NCI-H2107 (cell line): ENCODE measurements around the gene CXCR5.

Experiments used
- DNase-seq: peaks from one replicate; lab custom pipeline; 2025; lab: John Stamatoyannopoulos, UW

The CXCR5 gene

DNA sequence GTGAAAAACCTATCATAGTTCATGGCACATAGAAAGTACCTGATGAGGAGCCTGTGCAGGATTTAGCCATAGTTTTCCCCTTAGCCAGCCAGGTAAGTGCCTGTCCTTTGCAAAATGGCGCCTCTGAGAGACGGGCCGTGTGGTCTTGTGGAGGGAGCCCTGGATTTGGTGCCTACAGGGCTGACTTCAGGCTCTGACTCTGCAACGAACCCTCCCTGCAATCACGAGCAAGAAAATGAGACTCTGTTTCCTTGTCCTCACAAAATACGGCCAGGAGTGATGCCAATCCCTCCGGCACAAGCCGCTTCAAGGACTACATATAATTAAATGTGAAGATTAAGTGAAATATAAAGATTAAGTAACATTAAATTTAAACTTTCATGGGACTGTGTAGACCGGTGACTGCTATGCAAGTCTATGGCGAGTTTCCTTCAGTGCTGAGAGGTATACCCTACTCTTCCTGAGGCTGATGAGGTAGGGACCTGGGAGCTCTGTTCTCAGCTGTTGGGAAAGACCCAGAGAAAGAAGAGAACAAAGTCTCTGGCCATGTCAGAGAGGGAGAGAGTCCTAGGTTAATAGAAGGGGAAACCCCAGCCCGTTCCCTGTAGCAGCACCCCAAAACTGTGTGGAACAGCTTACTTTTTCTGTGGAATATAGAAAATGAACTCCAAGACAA, 6.1 kb upstream of the CXCR5 start:
- no peak for DNase-seq

DNA sequence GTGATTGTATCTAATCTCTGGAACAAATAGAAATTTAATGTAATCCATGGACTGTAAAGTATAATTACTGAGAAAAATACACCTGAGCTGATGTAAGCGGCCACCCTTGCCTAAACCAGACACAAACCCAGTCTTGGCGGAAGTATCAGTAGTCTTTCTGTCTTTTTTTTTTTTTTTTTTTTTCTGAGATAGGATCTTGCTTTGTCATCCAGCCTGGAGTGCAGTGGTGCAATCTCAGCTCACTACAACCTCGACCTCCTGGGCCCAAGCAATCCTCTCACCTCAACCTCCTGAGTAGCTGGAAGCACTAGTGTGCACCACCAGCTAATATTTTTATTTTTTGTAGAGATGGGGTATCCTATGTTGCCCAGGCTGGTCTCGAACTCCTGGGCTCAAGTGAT, 5.5 kb upstream of the CXCR5 start:
- DNase-seq: no peak

DNA sequence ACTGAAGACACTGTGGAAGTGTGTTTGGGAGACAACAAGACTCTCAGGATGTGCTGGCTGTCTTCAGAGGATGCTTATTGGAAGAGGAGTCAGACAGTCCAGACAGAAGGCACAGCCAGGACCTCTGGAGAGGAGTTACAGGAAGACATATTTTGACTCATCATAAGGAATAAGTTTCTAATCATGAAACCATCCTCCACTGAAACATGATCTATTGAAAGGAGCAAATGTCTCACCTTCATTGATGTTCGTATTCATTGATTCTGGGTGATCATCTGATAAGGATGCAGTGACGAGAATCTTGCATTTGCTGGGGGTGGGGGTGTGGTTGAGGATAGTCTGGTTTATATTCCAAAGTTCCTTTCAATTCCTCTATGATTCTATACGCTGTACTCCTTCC, 2.5 kb upstream of the CXCR5 start:
- DNase-seq: no peak

DNA sequence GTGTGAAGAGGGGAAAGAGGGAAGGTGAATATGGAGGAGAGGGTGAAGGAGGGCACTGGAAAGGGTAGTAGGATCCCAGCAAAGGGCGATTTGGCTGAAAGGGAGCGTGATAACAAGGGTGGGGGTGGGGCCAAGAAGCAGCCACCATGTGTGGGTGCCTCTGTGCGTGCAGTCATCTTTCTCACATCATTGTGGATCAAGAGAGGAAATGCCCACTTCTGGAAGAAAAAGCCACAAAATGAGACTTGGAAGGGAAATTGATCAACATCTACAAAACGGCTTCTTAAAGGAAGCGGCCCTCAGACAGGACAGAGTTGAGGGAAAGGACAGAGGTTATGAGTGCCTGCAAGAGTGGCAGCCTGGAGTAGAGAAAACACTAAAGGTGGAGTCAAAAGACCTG, 1.2 kb upstream of the CXCR5 start:
- DNase-seq: no peak

DNA sequence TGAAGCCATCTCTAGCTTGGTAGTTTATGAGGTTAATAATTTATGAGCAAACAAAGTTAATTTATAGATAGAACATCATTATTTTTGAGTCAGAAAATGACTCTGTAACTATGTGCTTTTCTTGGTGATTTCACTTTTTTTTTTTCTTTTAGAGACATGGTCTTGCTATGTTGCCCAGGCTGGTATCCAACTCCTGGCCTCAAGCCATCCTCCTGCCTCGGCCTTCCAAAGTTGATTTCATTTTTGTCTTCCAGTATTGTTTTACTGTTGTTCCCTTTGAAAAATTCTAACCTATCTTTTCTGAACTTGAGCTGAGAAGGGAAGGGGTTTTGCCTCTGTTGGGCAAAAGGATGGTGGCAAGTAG, 706 bp upstream of the CXCR5 start:
- DNase-seq: no peak

DNA sequence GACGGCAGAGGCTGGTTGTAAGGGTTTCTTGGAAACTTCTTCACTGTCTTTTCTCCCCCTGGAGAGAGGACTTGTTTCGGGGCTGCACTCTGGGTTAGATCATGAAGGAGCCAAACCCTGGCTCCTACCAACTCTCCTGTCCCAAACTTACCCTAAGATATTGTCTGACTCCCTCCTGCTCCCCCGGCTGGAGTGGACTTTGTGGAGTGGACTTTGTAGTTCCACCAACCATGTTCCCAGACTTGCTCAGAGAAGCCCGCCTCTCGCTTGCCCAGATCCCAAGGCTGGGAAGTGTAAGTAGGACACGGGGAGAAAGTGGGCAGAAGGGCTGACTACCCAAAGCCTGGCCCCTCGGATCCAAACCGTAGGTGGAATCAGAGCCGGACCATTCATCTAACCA, 1.2 kb downstream of the CXCR5 start:
- no peak for DNase-seq

DNA sequence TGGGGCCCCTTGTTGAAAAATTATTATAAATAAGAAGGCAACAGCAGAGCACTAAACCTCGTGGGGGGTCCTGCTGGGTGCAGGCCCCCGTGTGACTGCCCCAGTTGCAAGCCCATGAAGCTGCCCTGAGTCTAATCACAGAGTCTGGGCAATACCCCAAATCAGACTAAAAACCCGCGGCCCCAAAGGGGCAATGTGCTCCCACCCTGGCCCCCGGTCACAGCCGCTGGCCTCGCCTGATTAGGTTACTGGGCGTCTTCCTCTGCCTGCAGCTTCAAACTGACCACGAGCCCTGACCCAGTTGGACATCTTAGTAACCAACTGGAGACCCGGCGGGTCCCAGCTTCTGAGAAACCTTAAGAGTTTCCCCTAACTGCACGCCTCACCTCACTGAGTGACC, 1.6 kb downstream of the CXCR5 start:
- DNase-seq: no peak

DNA sequence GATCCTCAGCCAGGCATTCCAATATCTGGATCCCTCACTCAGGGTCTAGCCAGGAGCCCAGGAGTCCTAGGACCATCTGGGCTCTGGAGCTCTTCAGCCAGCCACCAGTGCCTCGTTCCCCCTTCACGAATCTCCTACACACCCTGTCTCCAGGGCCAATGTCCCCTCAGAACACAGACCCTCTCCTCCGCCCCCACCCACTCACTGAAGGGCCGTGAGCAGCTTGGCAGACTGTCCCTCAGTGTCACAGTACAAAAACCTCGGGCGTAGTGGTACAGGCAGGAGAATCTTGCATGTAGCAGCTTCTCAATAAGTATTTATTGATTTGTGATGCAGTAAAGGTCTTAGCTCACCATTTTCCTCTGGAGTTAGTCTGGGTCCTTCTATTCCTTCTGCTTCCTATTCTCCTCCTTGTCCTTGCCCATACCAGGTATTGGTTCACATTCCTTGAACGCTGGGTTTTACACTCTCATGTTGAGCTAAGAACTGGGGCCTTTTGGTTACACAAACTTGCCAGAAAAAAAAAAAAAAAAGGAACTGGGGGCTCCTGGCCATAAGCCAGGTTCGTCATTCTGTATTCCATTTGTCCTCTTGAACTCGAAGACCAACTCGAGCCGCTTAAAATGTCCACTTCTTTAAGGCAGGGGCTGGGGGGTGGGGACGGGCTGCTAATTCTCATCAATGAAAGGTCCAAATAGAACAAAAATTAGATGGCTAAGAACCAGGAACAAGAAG, 2.3 kb downstream of the CXCR5 start:
- DNase-seq: no peak

DNA sequence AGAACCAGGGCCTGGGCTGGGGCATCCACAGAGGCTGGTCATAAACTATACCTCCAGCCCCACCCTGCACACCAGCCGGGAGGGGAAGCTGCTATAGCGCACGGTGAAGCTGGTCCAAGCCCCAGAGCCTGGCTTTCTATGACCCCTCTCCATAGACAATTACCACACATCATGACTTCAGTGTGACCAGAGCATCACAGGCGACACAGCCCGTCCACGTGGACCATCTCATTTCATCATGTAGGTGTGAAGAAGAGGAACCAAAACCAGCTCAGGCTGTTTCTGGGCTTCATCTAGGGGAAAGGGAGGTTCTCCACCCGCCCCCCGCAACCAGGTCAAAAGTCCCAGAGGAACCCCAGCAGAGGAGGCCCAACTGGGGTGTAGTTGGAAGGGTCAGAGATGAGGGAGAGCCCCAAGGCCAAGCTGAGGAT, 3.0 kb downstream of the CXCR5 start:
- no peak for DNase-seq

DNA sequence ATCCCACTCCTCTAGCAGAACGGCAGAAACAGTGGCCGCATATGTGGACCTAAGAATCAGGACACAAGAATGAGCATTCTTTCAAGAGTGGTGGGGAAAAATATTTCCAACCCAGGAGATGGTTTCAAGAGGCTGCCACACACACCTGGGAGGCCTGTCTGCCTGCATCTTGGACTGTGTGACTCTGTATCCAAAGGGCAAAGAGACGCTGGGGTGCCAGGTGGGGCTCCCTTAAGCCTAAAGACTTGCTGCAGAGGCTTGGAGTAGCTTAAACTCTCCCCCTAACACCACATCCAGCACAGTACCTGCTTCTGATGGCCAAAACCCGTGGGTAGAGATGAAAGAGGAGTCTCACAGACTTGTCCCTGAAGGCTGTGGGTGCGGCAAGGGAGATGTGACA, 3.5 kb downstream of the CXCR5 start:
- no peak for DNase-seq

DNA sequence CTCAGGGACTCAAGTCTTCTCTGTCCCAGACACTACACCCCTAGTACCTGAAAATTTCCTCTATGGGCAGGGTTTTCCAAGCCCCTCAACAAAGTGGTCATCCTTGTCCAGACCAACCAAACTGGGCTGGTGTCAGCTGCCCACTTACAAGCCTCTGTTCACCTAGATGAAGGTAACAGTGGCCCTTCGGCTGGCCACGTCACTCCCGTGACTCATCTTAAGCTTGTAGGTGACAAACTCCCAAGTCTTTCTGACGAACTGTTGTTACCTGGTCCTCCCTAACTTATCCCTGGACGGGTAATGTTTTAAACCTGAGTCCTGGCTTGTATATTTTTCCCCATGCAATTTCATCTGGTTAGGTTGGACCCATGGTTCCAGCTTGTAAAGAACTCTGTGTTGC, 4.7 kb downstream of the CXCR5 start:
- no peak for DNase-seq

DNA sequence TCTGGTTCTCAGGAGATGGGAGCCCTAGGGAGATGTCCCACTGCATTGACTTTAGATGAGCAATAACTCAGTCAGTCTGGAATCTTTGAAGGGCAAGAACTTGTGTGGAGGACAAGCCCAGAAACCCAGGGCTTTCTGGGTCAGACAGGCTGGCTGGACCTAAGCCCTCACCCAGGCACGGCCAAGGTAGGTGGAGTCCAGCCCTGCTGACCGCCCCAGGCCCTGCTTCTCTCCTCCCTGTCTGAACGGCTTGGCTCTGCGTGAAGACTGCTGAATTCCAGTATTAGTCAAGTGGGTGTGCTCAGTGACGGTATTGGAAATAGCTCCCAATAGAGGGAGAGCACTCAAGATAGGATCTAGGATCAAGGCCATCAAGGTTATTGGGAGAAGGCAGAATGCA, 6.1 kb downstream of the CXCR5 start:
- DNase-seq: no peak

DNA sequence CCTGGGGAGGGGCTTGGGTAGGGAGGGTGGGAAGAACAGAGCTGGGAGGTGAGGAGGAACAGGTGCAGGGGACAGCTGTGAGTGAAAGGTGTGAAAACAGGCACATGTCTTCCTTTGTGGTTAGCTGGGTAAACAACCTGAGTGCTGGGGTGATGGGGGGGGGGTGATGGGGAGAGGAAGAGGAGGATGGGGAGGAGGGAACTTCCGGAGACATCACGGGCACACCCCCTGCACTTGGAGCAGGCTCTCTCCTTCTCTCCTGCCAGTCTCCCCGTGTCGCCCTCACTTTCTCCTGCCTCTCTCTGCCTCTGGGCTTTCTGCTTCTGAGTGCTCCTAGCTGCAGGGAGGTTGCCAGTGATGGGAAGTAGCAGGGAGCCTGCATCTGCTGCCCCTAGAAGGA, 8.8 kb downstream of the CXCR5 start:
- DNase-seq: peak; percentile 74

DNA sequence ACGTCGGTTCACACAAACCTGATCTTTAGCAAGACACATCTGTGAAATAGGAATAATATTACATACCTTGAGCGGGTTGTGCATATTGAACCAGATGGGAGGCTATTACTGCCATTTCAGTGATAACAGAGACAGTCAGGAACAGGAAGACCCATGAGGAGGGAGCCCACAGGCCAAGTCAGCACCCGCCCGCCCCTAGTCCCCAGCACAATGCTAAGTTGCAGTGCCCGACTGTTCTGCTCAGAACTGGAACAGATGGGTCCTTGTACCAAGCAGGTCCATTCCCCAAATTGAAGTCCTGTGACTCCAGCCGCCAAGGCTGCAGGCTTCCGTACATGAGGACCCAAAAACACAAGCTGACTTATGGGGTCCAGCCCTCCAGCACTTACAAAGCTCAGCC, 9.3 kb downstream of the CXCR5 start:
- no peak for DNase-seq

DNA sequence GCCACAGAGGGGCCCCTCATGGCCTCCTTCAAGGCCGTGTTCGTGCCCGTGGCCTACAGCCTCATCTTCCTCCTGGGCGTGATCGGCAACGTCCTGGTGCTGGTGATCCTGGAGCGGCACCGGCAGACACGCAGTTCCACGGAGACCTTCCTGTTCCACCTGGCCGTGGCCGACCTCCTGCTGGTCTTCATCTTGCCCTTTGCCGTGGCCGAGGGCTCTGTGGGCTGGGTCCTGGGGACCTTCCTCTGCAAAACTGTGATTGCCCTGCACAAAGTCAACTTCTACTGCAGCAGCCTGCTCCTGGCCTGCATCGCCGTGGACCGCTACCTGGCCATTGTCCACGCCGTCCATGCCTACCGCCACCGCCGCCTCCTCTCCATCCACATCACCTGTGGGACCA, 10.0 kb downstream of the CXCR5 start:
- DNase-seq: no peak

DNA sequence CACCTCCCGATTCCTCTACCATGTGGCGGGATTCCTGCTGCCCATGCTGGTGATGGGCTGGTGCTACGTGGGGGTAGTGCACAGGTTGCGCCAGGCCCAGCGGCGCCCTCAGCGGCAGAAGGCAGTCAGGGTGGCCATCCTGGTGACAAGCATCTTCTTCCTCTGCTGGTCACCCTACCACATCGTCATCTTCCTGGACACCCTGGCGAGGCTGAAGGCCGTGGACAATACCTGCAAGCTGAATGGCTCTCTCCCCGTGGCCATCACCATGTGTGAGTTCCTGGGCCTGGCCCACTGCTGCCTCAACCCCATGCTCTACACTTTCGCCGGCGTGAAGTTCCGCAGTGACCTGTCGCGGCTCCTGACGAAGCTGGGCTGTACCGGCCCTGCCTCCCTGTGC, 10.5 kb downstream of the CXCR5 start:
- DNase-seq: no peak

DNA sequence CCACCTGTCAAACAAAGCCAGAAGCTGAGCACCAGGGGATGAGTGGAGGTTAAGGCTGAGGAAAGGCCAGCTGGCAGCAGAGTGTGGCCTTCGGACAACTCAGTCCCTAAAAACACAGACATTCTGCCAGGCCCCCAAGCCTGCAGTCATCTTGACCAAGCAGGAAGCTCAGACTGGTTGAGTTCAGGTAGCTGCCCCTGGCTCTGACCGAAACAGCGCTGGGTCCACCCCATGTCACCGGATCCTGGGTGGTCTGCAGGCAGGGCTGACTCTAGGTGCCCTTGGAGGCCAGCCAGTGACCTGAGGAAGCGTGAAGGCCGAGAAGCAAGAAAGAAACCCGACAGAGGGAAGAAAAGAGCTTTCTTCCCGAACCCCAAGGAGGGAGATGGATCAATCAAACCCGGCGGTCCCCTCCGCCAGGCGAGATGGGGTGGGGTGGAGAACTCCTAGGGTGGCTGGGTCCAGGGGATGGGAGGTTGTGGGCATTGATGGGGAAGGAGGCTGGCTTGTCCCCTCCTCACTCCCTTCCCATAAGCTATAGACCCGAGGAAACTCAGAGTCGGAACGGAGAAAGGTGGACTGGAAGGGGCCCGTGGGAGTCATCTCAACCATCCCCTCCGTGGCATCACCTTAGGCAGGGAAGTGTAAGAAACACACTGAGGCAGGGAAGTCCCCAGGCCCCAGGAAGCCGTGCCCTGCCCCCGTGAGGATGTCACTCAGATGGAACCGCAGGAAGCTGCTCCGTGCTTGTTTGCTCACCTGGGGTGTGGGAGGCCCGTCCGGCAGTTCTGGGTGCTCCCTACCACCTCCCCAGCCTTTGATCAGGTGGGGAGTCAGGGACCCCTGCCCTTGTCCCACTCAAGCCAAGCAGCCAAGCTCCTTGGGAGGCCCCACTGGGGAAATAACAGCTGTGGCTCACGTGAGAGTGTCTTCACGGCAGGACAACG, 11.7 kb downstream of the CXCR5 start:
- DNase-seq: no peak

DNA sequence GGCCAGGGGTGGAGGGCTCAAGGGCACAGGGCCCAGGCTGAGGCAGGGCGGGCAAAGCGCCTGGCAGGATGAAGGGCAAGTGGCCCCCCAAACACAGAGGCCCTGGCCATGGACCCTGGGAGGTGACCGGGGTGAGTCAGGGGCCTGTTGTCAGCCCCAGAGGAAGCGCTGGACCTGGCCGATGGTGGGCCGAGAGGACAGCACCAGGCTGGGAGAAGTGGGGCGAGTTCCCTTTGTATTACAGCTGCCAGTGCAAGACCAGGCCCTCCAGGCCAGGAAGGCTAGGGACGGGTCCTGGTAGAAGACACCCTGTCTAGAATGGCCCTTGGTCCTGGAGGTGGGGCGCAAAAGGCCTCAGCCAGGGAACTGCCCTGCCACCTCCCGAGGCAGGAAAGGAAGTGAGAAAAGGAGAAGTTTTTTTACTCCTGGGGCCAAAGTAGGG, 12.8 kb downstream of the CXCR5 start:
- DNase-seq: no peak

DNA sequence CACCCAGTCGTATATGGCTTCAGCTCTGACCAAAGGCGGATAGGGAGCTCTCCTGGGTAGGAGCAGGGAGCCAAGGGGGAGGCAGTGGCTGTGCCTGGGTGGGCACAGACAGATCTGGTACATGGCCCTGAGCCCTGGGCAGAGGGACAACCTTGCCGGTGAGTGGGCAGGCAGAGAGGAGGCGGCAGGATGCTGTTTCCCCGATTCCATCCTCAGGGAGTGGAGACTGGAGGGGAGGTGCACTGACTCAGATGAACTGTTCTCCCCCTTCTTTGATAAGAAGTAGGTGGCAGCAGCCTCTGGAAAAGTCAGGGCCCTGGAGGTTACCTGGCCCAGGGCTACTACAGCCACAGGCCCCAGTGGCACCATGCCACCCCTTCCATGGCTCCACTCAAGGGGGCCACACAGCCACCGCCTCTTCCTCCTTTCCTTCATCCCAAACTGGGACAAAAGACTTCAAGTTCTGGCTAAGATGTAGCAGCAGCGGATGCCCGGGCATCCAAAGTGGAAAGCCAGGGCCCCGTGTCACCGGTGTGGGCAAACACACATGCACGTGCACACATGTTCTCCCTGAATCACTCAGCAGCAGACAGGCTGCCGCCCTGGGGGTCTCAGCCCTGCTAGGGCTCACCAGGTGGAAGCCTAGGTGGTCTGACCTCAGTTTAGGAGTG, 13.4 kb downstream of the CXCR5 start:
- DNase-seq: no peak

DNA sequence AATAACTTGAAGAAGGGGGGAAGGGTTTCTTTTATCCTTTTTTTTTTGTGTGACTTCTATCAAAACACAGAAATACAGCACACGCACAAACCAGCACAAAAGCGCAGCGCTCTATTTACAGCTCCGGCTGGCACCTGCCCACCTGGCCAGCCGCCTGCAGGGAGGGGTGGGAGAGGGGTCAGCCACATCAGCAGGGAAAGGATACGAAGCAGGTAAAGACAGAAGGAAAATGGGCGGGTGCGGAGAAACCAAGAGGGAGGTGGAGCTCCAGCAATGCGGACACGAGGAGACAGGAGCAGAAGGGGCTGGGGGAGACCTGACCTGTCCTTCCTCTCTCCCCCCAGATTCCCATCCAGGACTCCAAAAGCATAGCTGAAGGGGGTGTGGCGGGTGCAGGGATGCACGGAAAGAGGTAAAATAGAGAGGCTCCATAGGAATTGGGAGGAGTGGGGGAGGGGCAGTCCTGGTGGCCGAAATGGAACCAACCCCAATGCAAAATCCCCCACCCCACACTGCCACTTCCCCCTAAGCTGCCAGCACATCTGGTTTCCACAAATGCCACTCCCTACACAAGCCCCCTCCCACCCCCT, 14.1 kb downstream of the CXCR5 start:
- no peak for DNase-seq

DNA sequence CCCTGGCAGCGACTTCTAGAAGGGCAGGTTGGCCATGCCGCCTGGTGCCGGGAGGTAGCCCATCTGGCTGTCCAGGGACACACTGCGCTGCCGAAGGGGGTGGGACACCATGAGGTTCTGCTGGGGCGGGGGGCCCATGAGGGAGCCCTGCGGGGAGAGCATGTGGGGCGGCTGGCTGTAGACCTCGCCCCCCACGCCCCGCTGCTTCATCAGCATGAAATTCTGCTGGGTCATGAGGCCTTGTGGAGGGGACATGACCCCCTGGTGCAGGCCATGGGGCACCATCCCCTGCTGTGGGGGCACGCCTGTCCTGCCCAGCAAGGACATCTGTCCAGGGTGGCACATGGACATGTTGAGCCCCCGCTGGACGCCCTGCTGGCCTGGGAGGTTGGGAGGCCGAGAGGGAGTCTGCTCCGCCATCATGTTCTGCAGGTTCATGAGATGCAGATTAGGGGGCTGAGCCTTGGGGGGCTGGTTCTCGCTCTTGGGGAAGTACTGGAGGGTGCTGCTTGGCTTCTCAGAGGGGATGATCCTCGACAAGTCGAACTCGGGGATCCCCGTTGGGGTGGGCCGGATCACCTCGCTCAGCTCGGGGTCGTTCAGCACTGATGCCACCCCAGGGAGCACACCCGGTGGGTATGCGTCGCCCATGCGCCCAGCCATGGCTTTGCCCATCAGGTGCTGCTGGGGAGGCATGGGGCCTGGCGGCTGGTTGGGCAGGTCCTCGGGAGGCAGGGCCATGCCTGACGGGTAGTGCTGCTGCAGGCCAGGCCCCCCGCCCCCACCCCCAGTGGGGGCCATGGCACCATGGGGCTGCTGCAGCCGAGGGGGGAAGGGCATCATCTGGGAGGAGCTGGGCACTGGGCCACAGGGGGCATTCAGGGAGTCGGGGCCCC, 15.0 kb downstream of the CXCR5 start:
- no peak for DNase-seq
